Caco-2 (cell line): ENCODE results near the gene HIVEP1. TPM values are rescaled to one million over a fixed set of nuclear protein-coding genes. Genes with fewer than 3 reads are reported as not detected.
A peak's percentile ranks its signal among the peaks of the same experiment; 100 is the strongest.

Experiments used
- BruUV-seq: library from RNA; stranded (reverse); fragments of 400-500 nt; replicated peaks from 2 replicates; lab custom pipeline; 2021; lab: Mats Ljungman, UMichigan
- CTCF ChIA-PET: fragments of 300-600 bp; sonication (Branson Sonifier 250); formaldehyde crosslinking; loops from one replicate; lab custom pipeline; 2022; ENCODE audit warnings: antibody characterized with exemption; lab: Charles Lee
- POLR2A ChIA-PET: fragments of 300-600 bp; sonication (Branson Sonifier 250); formaldehyde crosslinking; loops from one replicate; lab custom pipeline; 2022; ENCODE audit warnings: antibody characterized with exemption; lab: Charles Lee
- DNase-seq, 2 experiments: peaks; one replicate each; pipeline versions ENCODE4 v3.0.0 to v3.0.0-alpha.2; 2020 to 2022
- H3K27me3 ChIP-seq: replicated peaks from 2 replicates; pipeline ENCODE4 v1.6.0; 2011; ENCODE audit warnings: low read length; ENCODE audit not compliant: control insufficient read depth, insufficient read depth
- H3K36me3 ChIP-seq: 2 replicates; pipeline ENCODE4 v1.5.1; 2011; ENCODE audit warnings: low read length; ENCODE audit not compliant: control insufficient read depth, insufficient read depth
- H3K4me1 ChIP-seq: fragments of 250-450 bp; sonication (Bioruptor Pico); 2 replicates; pipeline ENCODE4 v1.5.1; 2020; ENCODE audit warnings: mild to moderate bottlenecking
- H3K4me3 ChIP-seq: 2 replicates; pipeline ENCODE4 v1.5.1; 2011; ENCODE audit warnings: low read depth, mild to moderate bottlenecking, control low read depth, low read length
- H3K9me3 ChIP-seq: fragments of 250-450 bp; sonication (Bioruptor Pico); 2 replicates; pipeline ENCODE4 v1.5.1; 2020; ENCODE audit warnings: mild to moderate bottlenecking, moderate library complexity
- H3K27ac Mint-ChIP-seq: one replicate; pipeline ENCODE4 v1.8.0; 2022; ENCODE audit warnings: mixed read lengths; ENCODE audit not compliant: unreplicated experiment
- H3K27me3 Mint-ChIP-seq: one replicate; pipeline ENCODE4 v1.8.0; 2022; ENCODE audit warnings: mixed read lengths; ENCODE audit not compliant: insufficient read depth, unreplicated experiment
- H3K36me3 Mint-ChIP-seq: one replicate; pipeline ENCODE4 v1.8.0; 2022; ENCODE audit warnings: mild to moderate bottlenecking, mixed read lengths; ENCODE audit not compliant: insufficient read depth, unreplicated experiment
- H3K4me1 Mint-ChIP-seq: one replicate; pipeline ENCODE4 v1.8.0; 2022; ENCODE audit warnings: low read depth, mixed read lengths; ENCODE audit not compliant: unreplicated experiment
- H3K4me3 Mint-ChIP-seq: one replicate; pipeline ENCODE4 v1.8.0; 2022; ENCODE audit warnings: mild to moderate bottlenecking, moderate library complexity, mixed read lengths; ENCODE audit not compliant: unreplicated experiment
- H3K9me3 Mint-ChIP-seq: one replicate; pipeline ENCODE4 v1.8.0; 2022; ENCODE audit warnings: mixed read lengths; ENCODE audit not compliant: unreplicated experiment
- intact Hi-C: fragments of 100-400 bp; cut with micrococcal nuclease; formaldehyde crosslinking; loops from one replicate; pipeline ENCODE4 v1.10.0; 2022; ENCODE audit not compliant: unreplicated experiment
- total RNA-seq: library from RNA; stranded (reverse); gene quantifications from 2 replicates; pipeline ENCODE4 v1.2.3, GENCODE V29; 2022
- TF ChIP-seq, protein P1 (sequence below), 2 experiments: fragments of 200-600 bp in 1 of 2; IDR thresholded peaks; 1 replicate in 1 of 2; 2 replicates in 1 of 2; pipeline versions ENCODE4 v1.5.1 to v1.8.0; 2011 to 2022; ENCODE audit warnings: antibody characterized with exemption in 1 of 2, control low read depth in 1 of 2, inconsistent platforms in 1 of 2, low read depth in 1 of 2, low read length in 1 of 2, mild to moderate bottlenecking in 1 of 2, moderate library complexity in 1 of 2; ENCODE audit not compliant: insufficient read depth in 1 of 2, severe bottlenecking in 1 of 2, unreplicated experiment in 1 of 2

HIVEP1 gene
- total RNA-seq, 1 experiment from 2014 or later = 22.8 TPM

DNA sequence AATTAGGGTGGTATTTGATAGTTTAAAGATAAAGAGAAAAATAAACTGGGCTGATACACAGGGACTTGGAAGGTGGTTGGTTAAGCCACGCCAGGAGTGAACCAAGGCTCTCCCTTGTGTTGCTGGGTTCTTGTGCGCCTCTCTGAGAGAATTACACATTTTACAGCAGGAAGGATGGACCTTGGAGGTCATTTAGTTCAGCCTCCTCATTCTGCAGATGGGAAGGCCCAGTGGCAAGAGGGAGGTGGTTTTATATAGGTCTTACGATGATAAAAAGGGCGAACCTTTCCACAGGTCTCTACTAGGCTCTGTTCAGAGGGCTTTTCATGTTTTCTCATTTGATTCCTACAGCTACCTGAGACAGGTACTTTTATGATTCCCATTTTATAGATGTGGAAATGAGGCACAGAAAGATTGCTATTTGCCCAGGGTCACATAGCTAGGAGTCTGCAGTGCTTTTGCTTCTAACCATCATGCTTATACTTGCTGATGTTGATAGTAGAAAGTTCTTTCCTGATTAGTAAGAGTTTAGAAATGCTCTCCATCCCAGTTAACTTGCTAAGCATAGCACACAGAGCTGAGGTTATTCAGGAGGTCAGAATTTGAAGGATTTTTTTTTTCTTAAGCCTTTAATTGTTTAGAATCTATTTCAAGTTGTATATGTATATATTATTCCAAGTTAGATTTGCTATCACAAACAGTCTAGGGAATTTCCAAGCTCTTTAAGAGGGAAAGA is 12.8 kb downstream of the HIVEP1 start:
- peak in 1 of 2 experiments; percentile 34 for DNase-seq
- H3K36me3 Mint-ChIP-seq = peaks cover 28% of the 10 kb centered on the region
- Histone ChIP-seq H3K27me3 (no peaks in the 10 kb centered on the region), H3K4me3 (no peak overlapping the region), H3K36me3 (0 out of 2 replicates have a peak, but pooled peaks cover 1% of the 10 kb centered on the region), H3K4me1 (peaks cover 7% of the 10 kb centered on the region), H3K9me3 (peaks cover 2% of the 10 kb centered on the region)
- TF ChIP-seq, protein P1, sequence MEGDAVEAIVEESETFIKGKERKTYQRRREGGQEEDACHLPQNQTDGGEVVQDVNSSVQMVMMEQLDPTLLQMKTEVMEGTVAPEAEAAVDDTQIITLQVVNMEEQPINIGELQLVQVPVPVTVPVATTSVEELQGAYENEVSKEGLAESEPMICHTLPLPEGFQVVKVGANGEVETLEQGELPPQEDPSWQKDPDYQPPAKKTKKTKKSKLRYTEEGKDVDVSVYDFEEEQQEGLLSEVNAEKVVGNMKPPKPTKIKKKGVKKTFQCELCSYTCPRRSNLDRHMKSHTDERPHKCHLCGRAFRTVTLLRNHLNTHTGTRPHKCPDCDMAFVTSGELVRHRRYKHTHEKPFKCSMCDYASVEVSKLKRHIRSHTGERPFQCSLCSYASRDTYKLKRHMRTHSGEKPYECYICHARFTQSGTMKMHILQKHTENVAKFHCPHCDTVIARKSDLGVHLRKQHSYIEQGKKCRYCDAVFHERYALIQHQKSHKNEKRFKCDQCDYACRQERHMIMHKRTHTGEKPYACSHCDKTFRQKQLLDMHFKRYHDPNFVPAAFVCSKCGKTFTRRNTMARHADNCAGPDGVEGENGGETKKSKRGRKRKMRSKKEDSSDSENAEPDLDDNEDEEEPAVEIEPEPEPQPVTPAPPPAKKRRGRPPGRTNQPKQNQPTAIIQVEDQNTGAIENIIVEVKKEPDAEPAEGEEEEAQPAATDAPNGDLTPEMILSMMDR (IDR thresholded peaks at IDR 0.05; ENCODE audit: insufficient read depth in 1 of 2, low read depth in 1 of 2, low read length in 1 of 2, severe bottlenecking in 1 of 2, unreplicated experiment in 1 of 2) = no peak
- H3K27ac Mint-ChIP-seq = no peak overlapping the region
- H3K4me3 Mint-ChIP-seq = no peak overlapping the region
- peaks cover 14% of the 10 kb centered on the region for H3K4me1 Mint-ChIP-seq
- intact Hi-C loops = no loop called here
- POLR2A ChIA-PET = no interaction called here
- no peaks in the 10 kb centered on the region for H3K27me3 Mint-ChIP-seq
- H3K9me3 Mint-ChIP-seq = peaks cover 19% of the 10 kb centered on the region
- CTCF ChIA-PET = no interaction called here
- BruUV-seq = no TSS peak

DNA sequence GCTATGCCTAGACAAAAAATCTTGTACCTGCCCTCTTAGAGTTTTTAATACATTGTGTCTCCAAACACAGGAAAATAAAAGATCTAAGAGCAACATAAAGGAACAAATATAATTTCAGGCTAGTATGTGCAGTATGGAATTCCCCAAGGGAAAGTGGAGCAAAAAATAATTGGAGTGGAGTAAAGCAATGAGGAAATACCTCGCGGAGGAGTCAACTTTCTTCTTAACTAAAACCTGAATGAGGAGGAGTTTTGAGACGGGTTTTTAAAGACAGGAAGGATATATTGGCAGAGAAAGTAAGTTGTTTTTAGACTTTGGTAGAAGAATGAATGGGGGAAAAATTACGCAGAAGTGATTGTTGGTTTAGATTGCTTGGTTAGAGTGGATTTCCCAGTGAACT is 14.0 kb downstream of the HIVEP1 start:
- Histone ChIP-seq H3K36me3 (no peaks in the 10 kb centered on the region), H3K4me3 (no peak overlapping the region), H3K27me3 (no peaks in the 10 kb centered on the region), H3K9me3 (peaks cover 8% of the 10 kb centered on the region), H3K4me1 (peaks cover 7% of the 10 kb centered on the region)
- no peak for DNase-seq
- Mint-ChIP-seq H3K27me3 (no peaks in the 10 kb centered on the region), H3K27ac (peak overlapping the region; percentile 8), H3K36me3 (peaks cover 18% of the 10 kb centered on the region), H3K9me3 (peaks cover 30% of the 10 kb centered on the region), H3K4me3 (no peak overlapping the region), H3K4me1 (peaks cover 14% of the 10 kb centered on the region)
- BruUV-seq = no TSS peak
- intact Hi-C loops = no loop called here
- ChIA-PET CTCF (no interaction called here), POLR2A (no interaction called here)
- TF ChIP-seq, protein P1 (IDR thresholded peaks at IDR 0.05; ENCODE audit: insufficient read depth in 1 of 2, low read depth in 1 of 2, low read length in 1 of 2, severe bottlenecking in 1 of 2, unreplicated experiment in 1 of 2) = no peak

DNA sequence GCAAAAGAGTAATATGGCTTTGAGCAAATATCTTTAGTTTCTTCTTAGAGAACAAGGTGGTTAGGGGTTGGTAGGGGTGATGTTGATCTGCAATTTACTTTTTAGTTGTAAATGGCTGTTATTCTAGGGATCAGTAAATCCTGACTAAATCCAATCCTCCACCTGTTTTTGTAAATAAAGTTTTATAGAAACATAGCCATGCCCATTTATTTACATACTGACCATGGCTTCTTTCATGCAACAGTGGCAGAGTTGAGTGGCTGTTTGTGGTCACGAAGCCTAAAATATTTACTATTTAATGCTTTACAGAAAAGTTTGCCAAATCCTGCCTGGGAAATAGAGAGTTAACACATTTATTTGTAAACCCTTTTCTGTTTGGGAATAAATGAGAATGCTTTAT is 14.7 kb downstream of the HIVEP1 start:
- ChIA-PET POLR2A (no interaction called here), CTCF (no interaction called here)
- H3K9me3 Mint-ChIP-seq = peaks cover 30% of the 10 kb centered on the region
- peaks cover 7% of the 10 kb centered on the region for H3K4me1 ChIP-seq
- no peaks in the 10 kb centered on the region for H3K27me3 ChIP-seq
- peaks cover 8% of the 10 kb centered on the region for H3K9me3 ChIP-seq
- H3K36me3 Mint-ChIP-seq = peaks cover 13% of the 10 kb centered on the region
- intact Hi-C loops = no loop called here
- no peaks in the 10 kb centered on the region for H3K27me3 Mint-ChIP-seq
- TF ChIP-seq, protein P1 (IDR thresholded peaks at IDR 0.05; ENCODE audit: insufficient read depth in 1 of 2, low read depth in 1 of 2, low read length in 1 of 2, severe bottlenecking in 1 of 2, unreplicated experiment in 1 of 2) = no peak
- BruUV-seq = no TSS peak
- H3K4me3 Mint-ChIP-seq = no peak overlapping the region
- no peak overlapping the region for H3K27ac Mint-ChIP-seq
- no peak overlapping the region for H3K4me3 ChIP-seq
- peaks cover 14% of the 10 kb centered on the region for H3K4me1 Mint-ChIP-seq
- DNase-seq = no peak
- H3K36me3 ChIP-seq = no peaks in the 10 kb centered on the region
